Measurements from ENCODE around the gene RBM19. TPM values are rescaled to one million over a fixed set of nuclear protein-coding genes. Genes with fewer than 3 reads are reported as not detected.

The RBM19 gene
- total RNA-seq, 1 experiment from 2014 or later, result 19.9 TPM

DNA sequence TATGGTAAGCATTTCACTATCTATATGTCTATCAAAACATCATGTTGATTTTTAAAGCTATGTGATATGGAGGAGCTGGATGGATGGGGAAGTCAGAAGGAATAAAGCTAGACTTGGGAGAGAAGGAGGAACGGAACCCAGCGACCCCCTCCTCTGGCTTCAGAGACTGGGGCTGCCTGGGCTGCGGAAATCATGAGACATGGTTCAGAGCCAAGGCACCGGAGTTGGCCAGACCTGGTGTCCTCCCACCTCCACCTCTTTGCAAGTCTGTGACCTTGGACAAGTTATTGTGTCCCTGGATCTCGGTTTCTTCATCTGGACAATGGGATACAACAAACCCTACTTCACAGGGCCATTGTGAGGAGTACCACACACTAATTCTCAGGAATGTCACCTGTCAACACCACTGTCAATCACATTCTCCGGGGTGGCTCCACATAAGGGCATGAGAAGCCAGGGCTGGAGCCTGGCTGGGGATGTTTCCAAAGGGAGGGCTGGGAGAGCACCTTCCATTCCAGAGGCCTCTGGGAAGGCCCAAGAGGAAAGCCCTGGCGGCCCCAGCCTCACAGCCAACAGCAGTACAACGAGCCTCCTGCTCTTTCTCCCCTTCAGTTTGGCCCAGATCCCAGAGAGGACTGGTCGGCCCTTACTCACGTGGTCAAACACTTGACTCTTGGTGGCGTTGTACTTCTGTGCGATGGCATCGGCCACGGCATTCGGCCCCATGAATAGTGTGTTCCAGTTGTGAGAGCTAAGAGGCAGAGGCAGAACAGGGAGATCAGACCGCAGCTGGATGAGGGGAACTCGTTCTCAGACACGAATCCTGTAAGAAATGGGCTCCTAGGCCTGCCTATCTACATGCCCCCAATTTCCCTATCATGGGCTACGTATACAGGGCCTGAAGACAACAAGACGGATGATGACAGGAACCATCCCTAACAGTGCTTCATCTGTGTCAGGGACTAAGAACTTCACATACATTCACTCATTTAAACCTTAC lies 20.7 kb downstream of the RBM19 start:
- Histone ChIP-seq H3K9me2 (replicated peaks; ENCODE audit: insufficient read depth, low read length) (no peaks in the 10 kb centered on the region), H3K9me3 (ENCODE audit: low read length) (no peaks in the 10 kb centered on the region), H2AFZ (ENCODE audit: low read length) (no peak overlapping the region), H3K79me2 (ENCODE audit: low read length) (no peaks in the 10 kb centered on the region), H3K4me1 (ENCODE audit: low read length) (no peaks in the 10 kb centered on the region), H3K9ac (ENCODE audit: low read length) (no peak overlapping the region), H3K27ac (ENCODE audit: low read length) (no peak overlapping the region), H4K20me1 (ENCODE audit: insufficient read depth, low read depth, low read length) (no peaks in the 10 kb centered on the region), H3K4me3 (ENCODE audit: low read length) (no peak overlapping the region), H3K36me3 (ENCODE audit: insufficient read depth, low read length) (0 out of 2 replicates have a peak, but pooled peaks cover 4% of the 10 kb centered on the region), H3K4me2 (ENCODE audit: low read depth, low read length, poor library complexity, severe bottlenecking) (no peak overlapping the region), H3K27me3 (ENCODE audit: low read length) (no peaks in the 10 kb centered on the region)
- no peak for DNase-seq

DNA sequence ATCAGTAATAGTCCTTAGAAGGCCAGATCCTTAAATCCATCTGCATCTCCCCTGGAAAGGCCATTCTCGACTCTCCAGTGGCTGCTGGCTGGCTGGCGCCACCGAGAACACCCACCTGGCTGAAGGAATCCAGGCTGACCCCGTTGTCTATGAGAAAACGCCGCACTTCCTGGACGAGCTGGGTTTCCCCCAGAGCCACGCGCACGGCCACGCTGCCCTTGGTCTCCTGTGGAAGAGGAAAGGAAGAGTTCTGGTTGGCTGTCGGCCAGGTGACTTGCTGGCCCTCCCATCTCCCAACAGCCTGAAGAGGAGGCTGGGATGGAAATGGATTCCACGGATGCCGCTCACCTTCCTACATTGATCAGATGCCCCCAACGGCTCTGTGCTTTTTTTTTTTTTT lies 23.9 kb downstream of the RBM19 start:
- no peaks in the 10 kb centered on the region for H3K79me2 ChIP-seq (ENCODE audit: low read length)
- H3K4me2 ChIP-seq (ENCODE audit: low read depth, low read length, poor library complexity, severe bottlenecking), result no peak overlapping the region
- H3K9me2 ChIP-seq (replicated peaks; ENCODE audit: insufficient read depth, low read length), result no peaks in the 10 kb centered on the region
- no peak overlapping the region for H3K9ac ChIP-seq (ENCODE audit: low read length)
- H3K4me1 ChIP-seq (ENCODE audit: low read length), result no peaks in the 10 kb centered on the region
- 0 out of 2 replicates have a peak, but pooled peaks cover 10% of the 10 kb centered on the region for H3K36me3 ChIP-seq (ENCODE audit: insufficient read depth, low read length)
- no peaks in the 10 kb centered on the region for H3K9me3 ChIP-seq (ENCODE audit: low read length)
- DNase-seq, result no peak
- no peak overlapping the region for H2AFZ ChIP-seq (ENCODE audit: low read length)
- no peaks in the 10 kb centered on the region for H3K27me3 ChIP-seq (ENCODE audit: low read length)
- H3K4me3 ChIP-seq (ENCODE audit: low read length), result no peak overlapping the region
- H3K27ac ChIP-seq (ENCODE audit: low read length), result no peak overlapping the region
- H4K20me1 ChIP-seq (ENCODE audit: insufficient read depth, low read depth, low read length), result no peaks in the 10 kb centered on the region

DNA sequence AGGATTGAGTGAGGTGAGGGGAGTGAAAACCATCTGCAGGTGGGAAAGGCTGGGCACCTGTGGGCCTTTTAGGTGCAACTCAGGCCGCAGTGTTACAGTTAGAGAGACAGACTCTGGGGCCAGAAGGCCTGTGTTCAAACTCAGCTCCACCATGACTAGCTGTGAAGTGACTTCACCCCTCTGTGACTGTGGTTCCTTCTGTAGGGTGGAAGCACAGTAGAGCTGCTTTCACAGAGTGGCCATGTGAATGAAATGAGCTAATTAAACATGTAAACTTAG lies 25.0 kb downstream of the RBM19 start:
- Histone ChIP-seq H3K9ac (ENCODE audit: low read length) (no peak overlapping the region), H3K9me3 (ENCODE audit: low read length) (no peaks in the 10 kb centered on the region), H2AFZ (ENCODE audit: low read length) (no peak overlapping the region), H3K4me3 (ENCODE audit: low read length) (no peak overlapping the region), H3K27ac (ENCODE audit: low read length) (no peak overlapping the region), H3K36me3 (ENCODE audit: insufficient read depth, low read length) (0 out of 2 replicates have a peak, but pooled peaks cover 10% of the 10 kb centered on the region), H3K79me2 (ENCODE audit: low read length) (no peaks in the 10 kb centered on the region), H3K27me3 (ENCODE audit: low read length) (no peaks in the 10 kb centered on the region), H4K20me1 (ENCODE audit: insufficient read depth, low read depth, low read length) (no peaks in the 10 kb centered on the region), H3K4me1 (ENCODE audit: low read length) (no peaks in the 10 kb centered on the region), H3K4me2 (ENCODE audit: low read depth, low read length, poor library complexity, severe bottlenecking) (no peak overlapping the region), H3K9me2 (replicated peaks; ENCODE audit: insufficient read depth, low read length) (no peaks in the 10 kb centered on the region)
- DNase-seq, result no peak

DNA sequence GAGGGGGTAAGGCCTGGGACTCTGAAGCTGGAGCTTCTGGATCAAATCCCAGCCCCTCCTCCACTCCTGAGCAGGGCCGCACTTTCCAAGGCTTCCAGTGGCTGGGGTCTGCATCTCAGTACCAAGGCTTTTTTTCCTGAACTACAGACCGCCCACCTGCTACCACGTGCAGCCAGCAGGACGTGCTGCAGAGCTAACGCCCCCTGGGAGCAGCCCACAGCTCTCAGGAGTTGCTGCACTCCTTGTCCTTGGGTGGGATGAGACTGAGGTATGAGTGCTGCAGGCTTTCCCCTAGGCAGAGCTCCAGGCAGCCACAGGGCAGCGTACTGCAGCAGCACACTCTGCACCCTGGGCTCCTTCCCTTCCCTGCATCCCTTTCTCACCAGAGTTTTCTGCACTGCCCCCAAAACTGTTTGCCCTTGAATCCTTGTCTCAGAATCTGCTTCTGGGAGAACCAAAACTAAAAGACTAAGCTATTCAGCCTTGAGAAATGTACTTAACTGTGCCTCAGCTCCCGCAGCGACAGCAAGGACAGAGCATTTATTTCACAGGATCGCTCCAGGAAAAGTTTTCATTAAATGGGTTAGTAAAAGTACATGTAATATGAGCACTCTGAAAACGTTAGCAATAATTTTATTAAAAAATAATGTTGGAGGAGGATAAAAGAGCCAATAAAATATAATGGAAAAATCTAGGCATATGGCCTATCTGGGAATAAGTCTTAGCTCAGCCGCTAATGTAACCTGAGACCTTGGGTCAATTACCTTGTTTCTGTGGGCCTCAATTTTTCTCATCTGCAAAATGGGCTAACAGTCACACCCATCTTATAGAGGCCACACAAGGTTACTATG lies 25.5 kb downstream of the RBM19 start:
- Histone ChIP-seq H3K27me3 (ENCODE audit: low read length) (no peaks in the 10 kb centered on the region), H3K4me2 (ENCODE audit: low read depth, low read length, poor library complexity, severe bottlenecking) (no peak overlapping the region), H3K4me3 (ENCODE audit: low read length) (no peak overlapping the region), H3K4me1 (ENCODE audit: low read length) (no peaks in the 10 kb centered on the region), H3K27ac (ENCODE audit: low read length) (no peak overlapping the region), H3K9me3 (ENCODE audit: low read length) (no peaks in the 10 kb centered on the region), H2AFZ (ENCODE audit: low read length) (no peak overlapping the region), H3K79me2 (ENCODE audit: low read length) (no peaks in the 10 kb centered on the region), H3K36me3 (ENCODE audit: insufficient read depth, low read length) (0 out of 2 replicates have a peak, but pooled peaks cover 10% of the 10 kb centered on the region), H3K9ac (ENCODE audit: low read length) (no peak overlapping the region), H3K9me2 (replicated peaks; ENCODE audit: insufficient read depth, low read length) (no peaks in the 10 kb centered on the region), H4K20me1 (ENCODE audit: insufficient read depth, low read depth, low read length) (no peaks in the 10 kb centered on the region)
- DNase-seq, result no peak

DNA sequence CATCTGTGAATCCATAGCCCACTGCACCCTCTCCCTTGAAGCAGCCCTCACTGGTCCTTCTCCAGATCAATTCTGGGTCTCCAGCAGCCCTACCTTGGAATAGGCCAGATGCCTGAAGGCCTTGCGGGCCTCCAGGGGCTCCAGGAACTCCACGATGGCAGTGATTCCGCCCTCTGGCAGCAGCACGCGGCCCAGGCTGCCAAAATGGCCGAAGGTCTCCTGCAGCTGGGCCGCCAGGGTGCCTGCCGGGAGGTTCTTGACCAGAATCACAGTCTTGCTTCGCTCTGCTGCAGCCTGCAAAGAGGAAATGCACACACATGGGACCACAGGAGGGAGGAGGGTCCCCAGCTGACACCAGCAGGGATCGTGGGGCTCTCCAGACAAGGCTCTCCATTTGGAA lies 26.3 kb downstream of the RBM19 start:
- no peak overlapping the region for H3K9ac ChIP-seq (ENCODE audit: low read length)
- H3K9me2 ChIP-seq (replicated peaks; ENCODE audit: insufficient read depth, low read length), result no peaks in the 10 kb centered on the region
- H3K4me2 ChIP-seq (ENCODE audit: low read depth, low read length, poor library complexity, severe bottlenecking), result no peak overlapping the region
- H3K27ac ChIP-seq (ENCODE audit: low read length), result no peak overlapping the region
- H3K9me3 ChIP-seq (ENCODE audit: low read length), result no peaks in the 10 kb centered on the region
- H3K4me3 ChIP-seq (ENCODE audit: low read length), result no peak overlapping the region
- H3K27me3 ChIP-seq (ENCODE audit: low read length), result no peaks in the 10 kb centered on the region
- DNase-seq, result no peak
- H3K4me1 ChIP-seq (ENCODE audit: low read length), result no peaks in the 10 kb centered on the region
- H3K79me2 ChIP-seq (ENCODE audit: low read length), result no peaks in the 10 kb centered on the region
- no peak overlapping the region for H2AFZ ChIP-seq (ENCODE audit: low read length)
- no peaks in the 10 kb centered on the region for H4K20me1 ChIP-seq (ENCODE audit: insufficient read depth, low read depth, low read length)
- H3K36me3 ChIP-seq (ENCODE audit: insufficient read depth, low read length), result 0 out of 2 replicates have a peak, but pooled peaks cover 10% of the 10 kb centered on the region

DNA sequence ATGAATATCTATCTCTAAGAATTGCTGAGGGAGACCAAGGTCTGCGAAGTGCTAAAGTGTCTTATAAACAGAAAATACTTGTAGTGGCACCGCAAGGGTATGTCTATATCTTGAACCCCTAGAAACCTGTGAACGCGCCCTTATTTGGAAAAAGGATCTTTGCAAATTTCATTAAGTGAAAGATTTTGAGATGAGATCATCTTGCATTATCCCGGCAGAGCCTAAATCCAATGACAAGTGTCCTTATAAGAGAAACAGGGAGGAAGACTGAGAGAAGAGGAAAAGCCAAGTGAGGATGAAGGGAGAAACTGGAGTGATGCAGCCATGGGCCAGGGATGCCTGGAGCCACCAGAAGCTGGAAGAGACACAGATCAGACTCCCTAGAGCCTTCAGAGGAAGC lies 27.7 kb downstream of the RBM19 start:
- H3K9me2 ChIP-seq (replicated peaks; ENCODE audit: insufficient read depth, low read length), result no peaks in the 10 kb centered on the region
- no peak overlapping the region for H3K27ac ChIP-seq (ENCODE audit: low read length)
- no peaks in the 10 kb centered on the region for H3K9me3 ChIP-seq (ENCODE audit: low read length)
- H3K4me1 ChIP-seq (ENCODE audit: low read length), result no peaks in the 10 kb centered on the region
- H2AFZ ChIP-seq (ENCODE audit: low read length), result no peak overlapping the region
- H3K4me2 ChIP-seq (ENCODE audit: low read depth, low read length, poor library complexity, severe bottlenecking), result no peak overlapping the region
- H3K36me3 ChIP-seq (ENCODE audit: insufficient read depth, low read length), result 0 out of 2 replicates have a peak, but pooled peaks cover 10% of the 10 kb centered on the region
- no peak overlapping the region for H3K4me3 ChIP-seq (ENCODE audit: low read length)
- no peaks in the 10 kb centered on the region for H4K20me1 ChIP-seq (ENCODE audit: insufficient read depth, low read depth, low read length)
- DNase-seq, result no peak
- no peaks in the 10 kb centered on the region for H3K79me2 ChIP-seq (ENCODE audit: low read length)
- no peaks in the 10 kb centered on the region for H3K27me3 ChIP-seq (ENCODE audit: low read length)
- no peak overlapping the region for H3K9ac ChIP-seq (ENCODE audit: low read length)

DNA sequence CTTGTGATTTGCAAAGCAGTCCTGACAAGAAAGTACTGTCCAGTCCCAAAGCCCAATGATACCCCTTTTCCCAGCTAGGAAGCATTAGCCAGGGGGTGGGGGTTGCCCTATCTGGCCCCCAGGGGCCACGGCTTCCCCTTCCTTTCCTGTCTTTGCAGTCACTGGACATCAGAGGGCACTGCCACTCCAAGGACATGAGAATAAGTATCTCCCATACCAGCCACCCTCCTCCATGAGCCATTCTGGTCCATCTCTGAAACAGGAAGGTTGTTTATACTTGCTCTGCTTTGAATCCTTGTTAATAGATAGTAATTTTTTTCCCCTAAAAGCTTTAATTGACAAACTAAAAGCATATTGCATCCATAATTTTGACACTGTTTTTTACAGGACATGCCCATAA lies 29.7 kb downstream of the RBM19 start:
- Histone ChIP-seq H3K9me3 (ENCODE audit: low read length) (no peaks in the 10 kb centered on the region), H3K4me1 (ENCODE audit: low read length) (no peaks in the 10 kb centered on the region), H3K27ac (ENCODE audit: low read length) (no peak overlapping the region), H2AFZ (ENCODE audit: low read length) (no peak overlapping the region), H3K9ac (ENCODE audit: low read length) (no peak overlapping the region), H3K79me2 (ENCODE audit: low read length) (no peaks in the 10 kb centered on the region), H3K27me3 (ENCODE audit: low read length) (no peaks in the 10 kb centered on the region), H4K20me1 (ENCODE audit: insufficient read depth, low read depth, low read length) (no peaks in the 10 kb centered on the region), H3K36me3 (ENCODE audit: insufficient read depth, low read length) (0 out of 2 replicates have a peak, but pooled peaks cover 10% of the 10 kb centered on the region), H3K9me2 (replicated peaks; ENCODE audit: insufficient read depth, low read length) (no peaks in the 10 kb centered on the region), H3K4me2 (ENCODE audit: low read depth, low read length, poor library complexity, severe bottlenecking) (no peak overlapping the region), H3K4me3 (ENCODE audit: low read length) (no peak overlapping the region)
- DNase-seq, result no peak

DNA sequence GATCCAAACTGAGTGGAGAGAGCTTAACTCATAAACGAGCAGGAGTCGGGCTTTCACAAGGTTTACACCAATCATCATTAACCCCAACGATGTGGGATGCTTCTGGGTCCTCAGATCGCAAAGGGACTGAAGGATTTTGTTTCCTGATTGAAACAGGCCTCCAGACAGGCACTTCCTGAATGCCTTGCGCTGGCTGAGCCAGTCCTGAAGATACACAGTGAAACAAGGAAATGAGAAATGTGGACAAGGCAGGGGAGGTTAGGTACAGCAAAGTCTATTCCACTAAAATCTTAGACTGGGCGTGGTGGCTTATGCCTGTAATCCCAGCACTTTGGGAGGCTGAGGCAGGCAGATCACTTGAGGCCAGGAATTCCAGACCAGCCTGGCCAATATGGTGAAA lies 30.7 kb downstream of the RBM19 start:
- no peak for DNase-seq
- H3K4me2 ChIP-seq (ENCODE audit: low read depth, low read length, poor library complexity, severe bottlenecking), result no peak overlapping the region
- H3K4me3 ChIP-seq (ENCODE audit: low read length), result no peak overlapping the region
- H3K9ac ChIP-seq (ENCODE audit: low read length), result no peak overlapping the region
- no peaks in the 10 kb centered on the region for H3K9me3 ChIP-seq (ENCODE audit: low read length)
- no peaks in the 10 kb centered on the region for H3K4me1 ChIP-seq (ENCODE audit: low read length)
- no peaks in the 10 kb centered on the region for H3K79me2 ChIP-seq (ENCODE audit: low read length)
- 0 out of 2 replicates have a peak, but pooled peaks cover 6% of the 10 kb centered on the region for H3K36me3 ChIP-seq (ENCODE audit: insufficient read depth, low read length)
- H2AFZ ChIP-seq (ENCODE audit: low read length), result no peak overlapping the region
- H4K20me1 ChIP-seq (ENCODE audit: insufficient read depth, low read depth, low read length), result no peaks in the 10 kb centered on the region
- no peak overlapping the region for H3K27ac ChIP-seq (ENCODE audit: low read length)
- H3K9me2 ChIP-seq (replicated peaks; ENCODE audit: insufficient read depth, low read length), result no peaks in the 10 kb centered on the region
- no peaks in the 10 kb centered on the region for H3K27me3 ChIP-seq (ENCODE audit: low read length)
